Urinary bladder (tissue), 4 donors: ENCODE measurements around the gene LPCAT4. TPM values are rescaled to one million over a fixed set of nuclear protein-coding genes. Genes with fewer than 3 reads are reported as not detected.
"Not testable (repeated sequence)": the region's sequence is repeated elsewhere in the genome, so short reads cannot be mapped to it uniquely, and the experiment has no call there.

ENCODE experiments used
- DNase-seq: peaks from one replicate; pipeline ENCODE4 v3.0.0-alpha.2; 2015; ENCODE audit errors: extremely low spot score
- H3K27ac ChIP-seq: one replicate; pipeline ENCODE4 v1.5.1; 2013; ENCODE audit warnings: low read depth, mild to moderate bottlenecking, moderate library complexity
- H3K36me3 ChIP-seq: one replicate; pipeline ENCODE4 v1.6.1; 2013; ENCODE audit warnings: mild to moderate bottlenecking, moderate library complexity; ENCODE audit not compliant: insufficient read depth
- H3K4me1 ChIP-seq: one replicate; pipeline ENCODE4 v1.6.1; 2013; ENCODE audit warnings: mild to moderate bottlenecking, moderate library complexity; ENCODE audit not compliant: insufficient read depth
- H3K4me3 ChIP-seq: one replicate; pipeline ENCODE4 v1.5.1; 2013; ENCODE audit warnings: low read depth, low read length
- WGBS: extraction: QIAGEN DNeasy Blood & Tissue Kit; methylation state at CpG from one replicate; pipeline ENCODE4 v1.1.7; 2013; 5-methylcytosine and 5-hydroxymethylcytosine counted together
- polyA plus RNA-seq: library from polyadenylated mRNA; stranded (reverse); fragments of 200-250 nt; gene quantifications from one replicate; pipeline ENCODE4 v1.2.3, GENCODE V29; 2013
- total RNA-seq: library from RNA; depleted of rRNA; stranded (reverse); fragments of >200 nt; gene quantifications from one replicate; pipeline ENCODE4 v1.2.3, GENCODE V29; 2014
- donor health status: healthy with polysubstance abuse.
- donor health status: healthy.

Gene LPCAT4
- total and polyA plus RNA-seq, 2 donors = 12.2 to 32.5 TPM

DNA sequence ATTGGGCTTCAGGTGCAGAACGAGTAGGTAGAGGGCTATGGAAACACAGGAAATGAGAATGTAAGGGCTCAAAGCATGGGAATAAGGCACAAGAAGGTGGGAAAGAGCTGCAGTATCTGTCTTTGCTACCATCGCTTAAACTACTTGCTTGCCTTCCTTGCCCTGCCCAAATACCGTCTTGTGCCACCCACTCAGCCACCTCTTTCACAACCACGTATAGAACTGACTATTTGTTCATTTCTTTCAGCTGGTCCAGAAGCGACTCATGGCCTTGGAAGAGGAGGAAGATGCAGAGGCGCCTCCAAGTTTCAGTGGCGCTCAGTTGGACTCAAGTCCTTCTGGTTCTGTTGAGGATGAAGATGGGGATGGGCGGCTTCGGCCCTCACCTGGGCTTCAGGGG lies 11.8 kb downstream of the LPCAT4 start:
- H3K4me3 ChIP-seq = no peak overlapping the region
- H3K4me1 ChIP-seq = no peaks in the 10 kb centered on the region
- 90% methylated on average over 9 of the region's 9 CpGs for WGBS
- H3K27ac ChIP-seq = no peak overlapping the region
- peaks cover 5% of the 10 kb centered on the region for H3K36me3 ChIP-seq
- no peak for DNase-seq

- no peaks in the 10 kb centered on the region for H3K4me1 ChIP-seq
- no peak overlapping the region for H3K4me3 ChIP-seq
- DNase-seq = no peak
- H3K36me3 ChIP-seq = peaks cover 5% of the 10 kb centered on the region
- no peak overlapping the region for H3K27ac ChIP-seq
- 95% methylated on average over 7 of the region's 7 CpGs for WGBS
Measured at GRCh38 chr15:34354286-34354685, 12.7 kb downstream of the LPCAT4 start.

- no peak for DNase-seq
- Histone ChIP-seq H3K4me1 (no peaks in the 10 kb centered on the region), H3K27ac (no peak overlapping the region), H3K4me3 (no peak overlapping the region), H3K36me3 (peaks cover 5% of the 10 kb centered on the region)
- WGBS = 58% methylated on average over 2 of the region's 2 CpGs
Measured at GRCh38 chr15:34353627-34354026, 13.4 kb downstream of the LPCAT4 start.

DNA sequence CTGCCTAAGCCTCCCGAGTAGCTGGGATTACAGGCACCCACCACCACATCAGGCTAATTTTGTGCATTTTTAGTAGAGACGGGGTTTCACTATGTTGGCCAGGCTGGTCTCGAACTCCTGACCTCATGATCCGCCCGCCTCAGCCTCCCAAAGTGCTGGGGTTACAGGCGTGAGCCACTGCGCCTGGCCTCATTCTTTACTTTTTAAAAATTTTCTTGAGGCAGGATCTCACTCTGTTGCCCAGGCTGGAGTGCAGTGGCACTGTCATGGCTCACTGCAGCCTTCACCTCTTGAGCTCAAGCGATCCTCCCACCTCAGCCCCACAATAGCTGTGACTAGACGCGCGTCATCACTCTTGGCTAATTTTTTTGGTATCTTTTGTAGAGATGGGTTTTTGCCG lies 14.0 kb downstream of the LPCAT4 start:
- WGBS = 95% methylated on average over 12 of the region's 12 CpGs

GRCh38 chr15:34349769-34350168 lies 17.2 kb downstream of the LPCAT4 start:
- WGBS = 81% methylated on average over 4 of the region's 4 CpGs
- no peak for DNase-seq
- H3K4me1 ChIP-seq = no peaks in the 10 kb centered on the region
- no peak overlapping the region for H3K4me3 ChIP-seq
- no peak overlapping the region for H3K27ac ChIP-seq
- no peaks in the 10 kb centered on the region for H3K36me3 ChIP-seq

More for the DNA sequence above, 14.0 kb downstream of the LPCAT4 start:
- DNase-seq, H3K36me3 ChIP-seq, H3K4me1 ChIP-seq, H3K27ac ChIP-seq, H3K4me3 ChIP-seq: not testable (repeated sequence)

- H3K27ac ChIP-seq = no peak overlapping the region
- H3K4me1 ChIP-seq = no peaks in the 10 kb centered on the region
- WGBS = 61% methylated on average over 1 of the region's 1 CpG
- no peak overlapping the region for H3K4me3 ChIP-seq
- no peaks in the 10 kb centered on the region for H3K36me3 ChIP-seq
- no peak for DNase-seq
Measured at GRCh38 chr15:34348735-34349300, 18.2 kb downstream of the LPCAT4 start.

GRCh38 chr15:34347951-34348638 lies 18.9 kb downstream of the LPCAT4 start:
- 84% methylated on average over 13 of the region's 13 CpGs for WGBS
- H3K4me1 ChIP-seq = no peaks in the 10 kb centered on the region
- H3K27ac ChIP-seq = no peak overlapping the region
- H3K36me3 ChIP-seq = no peaks in the 10 kb centered on the region
- no peak overlapping the region for H3K4me3 ChIP-seq
- no peak for DNase-seq

GRCh38 chr15:34342737-34343575 lies 24.0 kb downstream of the LPCAT4 start, which contains the start of the genes NOP10 and NUTM1:
TSS of gene NOP10 (minus strand) at chr15:34343136. CDS start at chr15:34343073, 63 bp downstream.
TSS of gene NUTM1 (plus strand) at chr15:34343315. CDS start at chr15:34343697, 382 bp downstream.
- no peaks in the 10 kb centered on the region for H3K36me3 ChIP-seq
- H3K4me3 ChIP-seq = peak within 1 kb of the TSS; percentile 59
- peak; percentile 86 for DNase-seq
- WGBS = under 1% methylated on average over 38 of the region's 38 CpGs
- H3K27ac ChIP-seq = peak within 1 kb of the TSS; percentile 42
- H3K4me1 ChIP-seq = peaks cover 2% of the 10 kb centered on the region

GRCh38 chr15:34342213-34342736 lies 24.7 kb downstream of the LPCAT4 start:
- DNase-seq, H3K36me3 ChIP-seq, H3K4me1 ChIP-seq: not testable (repeated sequence)
- Histone ChIP-seq H3K27ac (peak overlapping the region; percentile 42), H3K4me3 (peak overlapping the region; percentile 59)
- WGBS = 40% methylated on average over 26 of the region's 26 CpGs

DNA sequence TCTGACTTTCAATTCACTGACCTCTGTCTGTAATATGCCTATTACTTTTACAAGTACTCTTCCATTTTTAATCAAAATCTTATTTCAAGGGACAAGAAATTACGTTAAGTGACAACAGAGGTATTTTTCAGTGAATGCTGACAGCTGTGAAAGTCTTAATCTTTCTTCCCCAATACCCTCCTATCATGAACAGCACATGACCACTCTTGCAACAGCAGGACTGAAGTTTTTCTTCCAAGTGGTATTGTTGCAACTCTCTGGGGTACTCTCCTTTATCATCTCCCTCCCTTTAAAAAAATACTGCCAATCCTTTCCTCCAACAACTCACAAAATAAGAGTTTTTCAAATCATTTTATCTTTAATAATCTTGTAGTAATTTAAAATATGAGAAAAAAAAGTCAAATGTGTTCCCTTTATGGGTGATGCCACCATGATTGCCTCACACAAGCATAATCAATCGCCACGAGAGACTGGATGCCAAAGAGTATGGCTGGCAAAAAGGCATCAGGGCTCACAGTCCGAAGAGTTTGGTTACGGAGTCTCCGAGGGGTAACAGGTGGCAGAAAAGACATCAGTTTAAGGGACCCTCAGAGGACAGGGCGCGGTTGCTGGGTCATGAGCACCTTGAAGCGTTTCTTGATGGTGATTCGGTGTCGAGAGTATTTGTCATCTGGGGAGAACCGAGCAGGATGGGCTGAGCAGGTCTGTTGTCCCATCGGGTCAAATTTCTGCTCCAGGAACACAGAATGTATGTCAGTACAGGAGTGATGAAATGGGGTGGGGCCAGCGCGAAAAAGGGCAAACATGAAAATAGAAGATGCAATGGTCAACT lies 25.4 kb downstream of the LPCAT4 start:
- 94% methylated on average over 15 of the region's 15 CpGs for WGBS
- no peak for DNase-seq
- peaks cover 2% of the 10 kb centered on the region for H3K4me1 ChIP-seq
- no peaks in the 10 kb centered on the region for H3K36me3 ChIP-seq
- H3K4me3 ChIP-seq = peak overlapping the region; percentile 59
- H3K27ac ChIP-seq = no peak overlapping the region

DNA sequence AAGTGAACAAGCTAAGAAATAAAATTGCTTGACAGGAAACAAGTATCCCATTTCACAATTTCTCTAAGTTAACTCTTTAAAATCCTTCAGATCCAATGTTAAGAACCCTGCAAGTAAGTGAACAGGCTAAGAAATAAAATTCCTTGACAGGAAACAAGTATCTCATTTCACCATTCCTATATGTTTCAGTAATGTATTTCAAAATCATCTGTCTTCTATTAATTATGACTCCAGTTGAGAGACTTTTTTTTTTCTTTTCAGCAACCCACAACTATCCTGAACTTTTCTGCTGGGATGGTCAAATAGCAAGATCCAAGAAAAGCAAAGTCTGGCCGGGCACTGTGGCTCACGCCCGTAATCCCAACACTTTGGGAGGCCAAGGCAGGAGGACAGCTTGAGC lies 27.1 kb downstream of the LPCAT4 start:
- DNase-seq = no peak
- WGBS = 92% methylated on average over 3 of the region's 3 CpGs
- Histone ChIP-seq H3K4me1 (peaks cover 2% of the 10 kb centered on the region), H3K27ac (no peak overlapping the region), H3K36me3 (no peaks in the 10 kb centered on the region), H3K4me3 (no peak overlapping the region)

DNA sequence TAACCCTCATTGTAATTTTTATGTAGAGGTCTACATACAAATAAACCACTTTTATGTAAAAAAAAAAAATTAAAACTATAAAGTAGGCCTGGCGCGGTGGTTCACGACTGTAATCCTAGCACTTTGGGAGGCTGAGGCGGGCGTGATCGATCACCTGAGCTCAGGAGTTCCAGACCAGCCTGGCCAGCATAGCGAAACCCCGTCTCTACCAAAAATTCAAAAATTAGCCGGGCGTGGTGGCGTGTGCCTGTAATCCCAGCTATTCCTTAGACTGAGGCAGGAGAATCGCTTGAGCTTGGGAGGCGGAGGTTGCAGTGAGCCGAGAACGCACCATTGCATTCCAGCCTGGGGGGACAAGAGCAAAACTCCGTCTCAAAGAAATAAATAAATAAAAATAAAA lies 28.6 kb downstream of the LPCAT4 start:
- Histone ChIP-seq H3K4me1 (peaks cover 2% of the 10 kb centered on the region), H3K36me3 (no peaks in the 10 kb centered on the region), H3K4me3 (peak overlapping the region; percentile 88), H3K27ac (no peak overlapping the region)
- 76% methylated on average over 16 of the region's 16 CpGs for WGBS
- no peak for DNase-seq
